Gastroesophageal sphincter (tissue), 4 donors: ENCODE results near the gene PELI1. TPM values are rescaled to one million over a fixed set of nuclear protein-coding genes. Genes with fewer than 3 reads are reported as not detected.

Experiments
- ATAC-seq: fragments of 150-250 bp; one replicate; pipeline ENCODE4 v1.9.1; 2016; ENCODE audit warnings: mild to moderate bottlenecking, moderate library complexity
- H3K27ac ChIP-seq, 4 donors: fragments of 200-600 bp; sonication (generic) in 3 of 4; 1 replicate in 3 of 4; 2 replicates in 1 of 4; pipeline ENCODE4 v1.5.1; 2016 to 2019
- H3K27me3 ChIP-seq: fragments of 200-600 bp; sonication (generic); one replicate; pipeline ENCODE4 v1.5.1; 2019
- H3K36me3 ChIP-seq, 2 donors: fragments of 200-600 bp; sonication (generic); one replicate each; pipeline ENCODE4 v1.5.1; 2019; ENCODE audit warnings: control low read depth in 1 of 2
- H3K4me1 ChIP-seq, 3 donors: fragments of 200-600 bp; sonication (generic); 1 replicate in 2 of 3; 2 replicates in 1 of 3; pipeline ENCODE4 v1.5.1; 2016 to 2019; ENCODE audit warnings: control low read depth in 2 of 3
- H3K4me3 ChIP-seq, 2 donors: fragments of 200-600 bp; sonication (generic); one replicate each; pipeline ENCODE4 v1.5.1; 2019; ENCODE audit warnings: mild to moderate bottlenecking in 1 of 2, moderate library complexity in 1 of 2
- H3K9me3 ChIP-seq, 3 donors: fragments of 200-600 bp; sonication (generic); one replicate each; pipeline ENCODE4 v1.5.1; 2017 to 2019; ENCODE audit warnings: control low read depth in 2 of 3
- EP300 ChIP-seq: sonication (generic); formaldehyde crosslinking; IDR thresholded peaks from one replicate; pipeline ENCODE4 v1.6.1; 2017; ENCODE audit warnings: antibody characterized with exemption, mild to moderate bottlenecking
- POLR2A ChIP-seq, 2 donors: fragments of 450-650 bp; IDR thresholded peaks; one replicate each; pipeline ENCODE4 v1.6.1; 2017; ENCODE audit warnings: antibody characterized with exemption in 2 of 2, mild to moderate bottlenecking in 2 of 2, moderate library complexity in 1 of 2
- POLR2AphosphoS5 ChIP-seq: sonication (generic); formaldehyde crosslinking; IDR thresholded peaks from one replicate; pipeline ENCODE4 v1.6.1; 2017; ENCODE audit warnings: antibody characterized with exemption
- WGBS, 2 donors: methylation state at CpG; one replicate each; pipeline ENCODE4 v1.1.5; 2018; ENCODE audit warnings: low coverage in 1 of 2; 5-methylcytosine and 5-hydroxymethylcytosine counted together
- total RNA-seq, 4 donors: library from RNA; depleted of rRNA; stranded (reverse); fragments of >200 nt; gene quantifications; one replicate each; pipeline ENCODE4 v1.1.0, GENCODE V29; 2016
- TF ChIP-seq, protein P1 (sequence below), 4 experiments: fragments of 200-600 bp in 2 of 4; fragments of 450-650 bp in 2 of 4; sonication (generic) in 1 of 4; IDR thresholded peaks; one replicate each; pipeline ENCODE4 v1.5.1; 2017 to 2019; ENCODE audit warnings: antibody characterized with exemption in 4 of 4, mild to moderate bottlenecking in 2 of 4, moderate library complexity in 2 of 4

PELI1 gene, protein sequence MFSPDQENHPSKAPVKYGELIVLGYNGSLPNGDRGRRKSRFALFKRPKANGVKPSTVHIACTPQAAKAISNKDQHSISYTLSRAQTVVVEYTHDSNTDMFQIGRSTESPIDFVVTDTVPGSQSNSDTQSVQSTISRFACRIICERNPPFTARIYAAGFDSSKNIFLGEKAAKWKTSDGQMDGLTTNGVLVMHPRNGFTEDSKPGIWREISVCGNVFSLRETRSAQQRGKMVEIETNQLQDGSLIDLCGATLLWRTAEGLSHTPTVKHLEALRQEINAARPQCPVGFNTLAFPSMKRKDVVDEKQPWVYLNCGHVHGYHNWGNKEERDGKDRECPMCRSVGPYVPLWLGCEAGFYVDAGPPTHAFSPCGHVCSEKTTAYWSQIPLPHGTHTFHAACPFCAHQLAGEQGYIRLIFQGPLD
- total RNA-seq: 10 to 100 TPM; 13.1 to 22.4 (median 20.5) TPM

- peak; percentile 99 for TF ChIP-seq POLR2AphosphoS5
- TF ChIP-seq POLR2A (IDR thresholded peaks at IDR 0.05): peak; percentile 94 to 98
- TF ChIP-seq, protein P1, sequence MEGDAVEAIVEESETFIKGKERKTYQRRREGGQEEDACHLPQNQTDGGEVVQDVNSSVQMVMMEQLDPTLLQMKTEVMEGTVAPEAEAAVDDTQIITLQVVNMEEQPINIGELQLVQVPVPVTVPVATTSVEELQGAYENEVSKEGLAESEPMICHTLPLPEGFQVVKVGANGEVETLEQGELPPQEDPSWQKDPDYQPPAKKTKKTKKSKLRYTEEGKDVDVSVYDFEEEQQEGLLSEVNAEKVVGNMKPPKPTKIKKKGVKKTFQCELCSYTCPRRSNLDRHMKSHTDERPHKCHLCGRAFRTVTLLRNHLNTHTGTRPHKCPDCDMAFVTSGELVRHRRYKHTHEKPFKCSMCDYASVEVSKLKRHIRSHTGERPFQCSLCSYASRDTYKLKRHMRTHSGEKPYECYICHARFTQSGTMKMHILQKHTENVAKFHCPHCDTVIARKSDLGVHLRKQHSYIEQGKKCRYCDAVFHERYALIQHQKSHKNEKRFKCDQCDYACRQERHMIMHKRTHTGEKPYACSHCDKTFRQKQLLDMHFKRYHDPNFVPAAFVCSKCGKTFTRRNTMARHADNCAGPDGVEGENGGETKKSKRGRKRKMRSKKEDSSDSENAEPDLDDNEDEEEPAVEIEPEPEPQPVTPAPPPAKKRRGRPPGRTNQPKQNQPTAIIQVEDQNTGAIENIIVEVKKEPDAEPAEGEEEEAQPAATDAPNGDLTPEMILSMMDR (IDR thresholded peaks at IDR 0.05): peak in 2 of 4 experiments; percentile 23 to 29
- TF ChIP-seq EP300: no peak
- Histone ChIP-seq H3K27ac (peak within 1 kb of the TSS; percentile 93 to 99 (median 96)), H3K4me1 (peaks cover 8 to 32% (median 13%) of the 10 kb centered on the region in 3 donors), H3K27me3 (no peaks in the 10 kb centered on the region), H3K4me3 (peak within 1 kb of the TSS; percentile 67 to 87), H3K9me3 (no peaks in the 10 kb centered on the region), H3K36me3 (no peaks in the 10 kb centered on the region)
- peak; percentile 96 for ATAC-seq
- WGBS, 2 donors: 25 to 29% methylated on average over 9 to 10 of the region's 68 CpGs
Observed at GRCh38 chr2:64144057-64145013, at the start of gene PELI1. PELI1 (minus strand) TSS chr2:64144420; CDS start chr2:64108310, 36,110 bp downstream.

DNA sequence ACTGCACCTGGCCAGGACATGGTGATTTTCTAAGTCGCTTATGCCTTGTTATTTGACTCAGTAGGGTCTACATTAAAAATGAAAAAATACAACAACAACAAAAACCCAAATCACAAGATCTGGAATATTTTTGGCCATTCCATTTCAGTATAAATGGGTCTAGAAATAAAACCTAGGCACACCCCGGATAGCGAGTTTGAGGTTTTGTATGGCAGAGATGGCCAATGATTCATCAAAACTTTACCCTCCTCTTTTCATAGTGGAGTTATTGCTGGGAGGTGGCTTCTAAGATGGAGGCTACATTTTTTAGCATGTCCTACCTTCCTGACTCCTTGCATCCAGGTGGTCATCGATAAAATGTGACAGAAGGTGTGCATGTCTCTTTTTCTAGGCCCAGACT, 49.3 kb upstream of the PELI1 start:
- WGBS, 2 donors: 94 to 98% methylated on average over 4 of the region's 4 CpGs
- no peak overlapping the region for H3K27ac ChIP-seq
- TF ChIP-seq POLR2AphosphoS5 (no peak), POLR2A (IDR thresholded peaks at IDR 0.05) (no peak), EP300 (no peak)
- TF ChIP-seq, protein P1 (IDR thresholded peaks at IDR 0.05): no peak
- H3K9me3 ChIP-seq: no peaks in the 10 kb centered on the region
- ATAC-seq: no peak
- no peaks in the 10 kb centered on the region for H3K36me3 ChIP-seq
- H3K4me3 ChIP-seq: no peak overlapping the region
- H3K27me3 ChIP-seq: no peaks in the 10 kb centered on the region
- H3K4me1 ChIP-seq: peaks cover 0 to 2% (median 0%) of the 10 kb centered on the region in 3 donors

- WGBS, 2 donors: 58 to 84% methylated on average over 6 of the region's 6 CpGs
- H3K9me3 ChIP-seq: no peaks in the 10 kb centered on the region
- no peak overlapping the region for H3K4me3 ChIP-seq
- ATAC-seq: peak; percentile 48
- H3K4me1 ChIP-seq: peaks cover 0 to 2% (median 0%) of the 10 kb centered on the region in 3 donors
- TF ChIP-seq POLR2AphosphoS5: peak; percentile 49
- TF ChIP-seq, protein P1 (IDR thresholded peaks at IDR 0.05): no peak
- no peak for TF ChIP-seq EP300
- H3K36me3 ChIP-seq: no peaks in the 10 kb centered on the region
- no peaks in the 10 kb centered on the region for H3K27me3 ChIP-seq
- peak overlapping the region in 3 of 4 donors; percentile 8 to 33 (median 26) for H3K27ac ChIP-seq
Observed at GRCh38 chr2:64192664-64193105, 48.5 kb upstream of the PELI1 start.

- H3K27me3 ChIP-seq: no peaks in the 10 kb centered on the region
- TF ChIP-seq EP300 (no peak), POLR2AphosphoS5 (peak; percentile 6), POLR2A (IDR thresholded peaks at IDR 0.05) (no peak)
- TF ChIP-seq, protein P1 (IDR thresholded peaks at IDR 0.05): no peak
- 80 to 90% methylated on average over 4 to 6 of the region's 6 CpGs for WGBS, 2 donors
- H3K9me3 ChIP-seq: no peaks in the 10 kb centered on the region
- peak overlapping the region in 1 of 4 donors; percentile 8 for H3K27ac ChIP-seq
- peak; percentile 66 for ATAC-seq
- no peaks in the 10 kb centered on the region for H3K36me3 ChIP-seq
- H3K4me3 ChIP-seq: no peak overlapping the region
- peaks cover 0 to 2% (median 0%) of the 10 kb centered on the region in 3 donors for H3K4me1 ChIP-seq
Observed at GRCh38 chr2:64192125-64192479, 47.9 kb upstream of the PELI1 start.
